Stimulated activated CD8-positive, alpha-beta memory T cell treated with anti-CD3 and anti-CD28 coated beads, Interleukin-12 subunit alpha, Interleukin-12 subunit beta, amount 100 ng/mL, for 24 hours (primary cell): ENCODE results near the gene ATP5PO.

Source experiments
- DNase-seq: peaks from one replicate; pipeline ENCODE4 v3.0.0-alpha.2; 2020; ENCODE audit errors: extremely low read depth

The ATP5PO gene, protein sequence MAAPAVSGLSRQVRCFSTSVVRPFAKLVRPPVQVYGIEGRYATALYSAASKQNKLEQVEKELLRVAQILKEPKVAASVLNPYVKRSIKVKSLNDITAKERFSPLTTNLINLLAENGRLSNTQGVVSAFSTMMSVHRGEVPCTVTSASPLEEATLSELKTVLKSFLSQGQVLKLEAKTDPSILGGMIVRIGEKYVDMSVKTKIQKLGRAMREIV

DNA sequence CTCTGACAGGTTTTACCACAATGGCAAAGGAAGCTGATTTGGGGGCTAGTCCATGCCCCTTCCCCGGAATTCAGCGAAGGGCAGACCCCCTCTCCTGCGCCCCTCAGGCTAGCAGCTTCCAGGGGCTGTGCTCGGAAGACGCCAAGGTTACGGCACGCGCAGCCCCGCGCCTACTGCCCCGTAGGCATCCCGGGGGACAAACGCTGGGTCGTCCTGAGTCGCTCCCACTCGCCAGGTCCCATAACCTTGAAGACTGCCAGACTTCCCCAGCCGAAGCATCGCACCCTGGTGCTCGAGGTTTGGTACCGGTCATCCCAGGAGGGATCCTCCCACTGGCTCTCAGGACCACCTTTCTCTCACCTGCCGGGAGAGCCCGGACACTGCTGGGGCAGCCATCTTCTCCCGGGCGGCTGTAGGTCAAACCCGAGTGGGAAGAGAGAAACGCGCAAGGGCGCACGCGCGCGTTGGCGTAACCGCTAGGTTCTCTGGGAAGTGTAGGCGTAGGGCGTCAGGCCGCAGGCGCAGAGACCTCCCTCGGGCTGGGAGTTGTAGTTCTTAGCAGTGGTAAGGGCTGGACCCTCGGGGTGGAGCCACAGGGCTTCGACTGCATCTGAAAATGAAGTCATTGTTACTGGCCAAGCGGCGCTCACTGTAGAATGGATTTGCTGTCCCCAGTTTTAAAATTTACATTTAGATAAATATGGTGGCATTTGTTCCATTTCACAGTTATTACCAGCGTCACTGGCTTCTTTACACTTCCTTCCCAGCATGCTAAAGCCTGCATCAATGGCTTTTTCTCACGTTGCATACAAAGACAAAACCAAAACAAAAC lies at the start of gene ATP5PO:
ATP5PO (minus strand) TSS at position 437 of the 832 bp plus-strand sequence; CDS start at position 396, 41 bp downstream.
- DNase-seq = peak; percentile 93

DNA sequence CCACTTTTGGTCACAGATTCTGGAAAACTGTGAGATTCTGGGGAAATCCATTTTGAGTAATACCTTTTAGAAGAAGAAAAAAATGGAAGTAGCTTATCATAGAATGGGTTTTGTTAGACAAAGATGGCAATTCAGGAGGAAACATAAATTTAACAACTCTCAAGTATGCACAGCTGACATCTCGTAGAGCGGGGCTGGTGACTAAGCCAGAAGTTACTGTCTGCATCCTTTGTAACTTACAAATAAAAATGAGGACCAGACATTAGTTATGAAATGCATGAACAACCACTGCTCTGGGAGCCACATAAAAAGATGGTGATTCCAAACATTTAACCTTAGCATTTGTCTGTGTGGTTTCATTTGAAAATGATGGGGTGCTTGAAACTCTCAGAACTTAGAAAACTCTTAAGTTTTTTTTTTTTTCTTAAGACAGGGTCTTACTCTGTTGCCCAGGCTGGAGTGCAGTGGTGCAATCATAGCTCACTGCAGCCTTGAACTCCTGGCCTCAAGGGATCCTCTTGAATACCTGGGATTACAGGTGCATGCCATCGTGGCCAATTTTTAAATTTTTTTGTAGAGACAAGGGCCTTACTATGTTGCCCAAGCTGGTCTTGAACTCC lies 49.2 kb upstream of the ATP5PO start:
- DNase-seq = no peak

DNA sequence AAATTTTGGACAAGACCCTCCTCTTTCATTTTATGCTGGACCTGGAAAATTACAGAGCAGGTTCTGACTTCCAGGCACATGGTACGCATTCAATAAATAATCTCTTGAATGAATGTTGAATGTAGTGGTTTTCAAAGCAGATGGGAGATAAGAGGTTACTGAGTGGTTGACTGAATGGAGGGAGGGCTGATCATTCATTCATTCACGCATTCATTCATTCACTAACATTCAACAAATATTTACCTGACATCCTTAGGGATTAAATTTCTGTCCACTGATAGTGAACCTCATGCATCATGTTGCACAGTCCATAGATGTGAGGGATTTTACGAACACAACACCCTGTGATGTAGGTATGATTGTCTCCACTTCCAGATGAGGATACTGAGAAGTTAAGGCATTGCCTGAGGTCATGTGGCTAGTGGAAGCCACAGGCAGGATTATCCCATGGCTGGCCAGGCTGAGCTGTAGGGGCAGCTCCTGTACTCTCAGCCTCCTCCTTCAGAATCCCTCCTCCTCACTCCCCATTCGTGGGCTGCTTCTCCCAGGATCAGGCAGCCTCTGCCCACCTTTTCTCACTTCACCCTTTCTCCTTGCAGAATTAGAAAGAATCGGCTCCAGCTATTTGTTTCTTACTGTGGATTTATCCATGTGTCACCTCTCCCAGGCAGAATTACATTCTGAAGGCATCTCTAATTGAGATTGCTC lies 48.4 kb upstream of the ATP5PO start:
- no peak for DNase-seq

- no peak for DNase-seq
Measured at GRCh38 chr21:33962290-33962689, 46.7 kb upstream of the ATP5PO start.

GRCh38 chr21:33961061-33961460 lies 45.5 kb upstream of the ATP5PO start:
- DNase-seq = no peak

DNA sequence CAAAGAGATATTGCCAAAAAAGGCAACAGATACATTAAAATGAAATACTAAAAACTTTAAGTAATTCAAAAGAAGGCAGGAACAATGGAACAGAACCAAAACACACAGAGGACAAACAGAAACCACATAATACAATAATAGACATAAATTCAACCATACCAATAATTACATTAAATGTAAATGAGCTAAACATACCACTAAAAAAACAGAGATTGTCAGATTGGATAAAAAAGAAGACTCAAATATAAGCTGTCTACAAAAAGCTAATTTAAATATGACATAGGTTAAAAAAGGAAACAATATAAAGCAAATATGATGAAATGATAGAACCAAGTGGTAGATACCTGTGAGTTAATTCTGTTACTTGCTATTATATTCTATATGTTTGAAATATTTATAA lies 44.1 kb upstream of the ATP5PO start:
- DNase-seq = no peak

DNA sequence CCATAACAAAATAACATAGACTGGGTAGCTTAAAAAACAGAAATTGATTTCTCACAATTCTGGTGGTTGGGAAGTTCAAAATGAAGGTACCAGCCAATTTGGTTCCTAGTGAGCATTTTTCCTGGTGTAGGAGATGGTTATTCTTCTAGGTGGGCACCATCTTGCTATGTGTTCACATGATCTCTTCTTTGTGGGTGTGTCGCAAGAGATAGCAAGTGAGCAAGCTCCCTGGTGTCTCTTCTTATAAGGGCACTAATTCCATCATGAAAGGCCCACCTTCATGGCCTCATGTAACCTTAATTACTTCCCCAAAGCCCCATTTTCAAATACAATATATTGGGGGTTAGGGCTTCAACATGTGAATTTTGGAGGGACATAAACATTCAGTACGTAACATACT lies 38.8 kb upstream of the ATP5PO start:
- DNase-seq = no peak

GRCh38 chr21:33951276-33952178 lies 35.9 kb upstream of the ATP5PO start:
- DNase-seq = no peak

GRCh38 chr21:33950431-33951079 lies 35.0 kb upstream of the ATP5PO start:
- no peak for DNase-seq

DNA sequence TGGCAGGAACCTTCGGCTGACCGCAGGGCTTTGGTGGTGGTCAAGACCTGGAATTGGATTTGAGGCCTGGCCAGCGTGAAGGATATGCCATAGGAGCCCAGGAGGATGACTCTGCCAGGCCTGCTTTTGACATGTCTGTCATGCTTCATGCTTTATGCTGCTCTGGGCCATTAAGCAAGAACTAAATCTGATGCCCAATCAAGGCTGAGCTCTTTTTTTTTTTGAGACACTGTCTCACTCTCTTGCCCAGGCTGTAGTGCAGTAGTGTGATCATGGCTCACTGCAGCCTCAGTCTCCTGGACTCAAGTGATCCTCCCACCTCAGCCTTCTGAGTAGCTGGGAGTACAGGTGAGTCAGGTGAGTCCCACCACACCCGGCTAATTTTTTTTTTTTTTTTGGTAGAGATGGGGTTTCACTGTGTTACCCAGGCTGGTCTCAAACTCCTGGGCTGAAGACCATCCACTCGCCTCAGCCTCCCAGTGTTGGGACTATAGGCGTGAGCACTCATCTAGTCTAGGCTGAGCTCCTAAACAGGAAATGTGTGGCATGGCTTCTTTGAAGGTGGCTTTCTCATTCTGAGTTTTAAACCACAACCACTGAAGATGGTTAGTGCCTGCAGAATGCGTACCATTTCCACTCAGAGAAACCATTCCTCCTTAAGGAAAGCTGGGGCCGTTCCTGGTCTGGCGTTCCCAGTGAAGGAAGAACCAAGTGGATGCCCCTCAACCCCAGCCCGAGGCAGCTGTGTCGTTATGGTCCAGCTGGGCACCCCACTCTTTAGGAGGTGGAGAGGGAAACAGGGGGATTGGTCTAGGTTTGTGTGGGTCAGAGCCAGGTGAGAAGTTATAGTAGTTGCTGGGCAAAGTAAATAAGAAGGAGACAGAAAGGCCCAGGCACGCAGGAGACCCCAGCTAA lies 34.2 kb upstream of the ATP5PO start:
- DNase-seq = peak; percentile 36

DNA sequence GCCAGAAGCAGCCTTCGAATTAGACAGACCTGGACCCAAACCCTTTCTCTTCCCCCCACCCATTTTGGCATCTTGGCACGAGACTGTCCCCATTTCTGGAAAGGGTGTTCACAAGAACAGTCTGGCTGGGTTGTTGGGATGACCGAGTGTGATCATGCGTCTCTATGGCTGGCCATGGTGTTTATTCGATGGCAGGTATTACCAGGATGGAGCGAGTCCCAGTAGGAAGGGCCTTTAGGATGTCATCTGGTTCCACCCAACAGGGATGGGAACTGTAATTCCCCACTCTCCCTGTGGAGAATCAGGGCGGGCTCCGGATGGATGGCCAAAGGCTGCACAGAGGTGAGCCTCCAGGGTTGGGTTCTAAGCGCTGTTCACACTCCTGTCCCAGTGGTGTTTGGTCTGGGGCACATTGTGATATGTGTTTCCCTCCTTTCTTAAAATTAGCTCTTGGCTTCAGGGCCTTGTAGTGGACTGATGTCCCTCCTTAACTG lies 33.4 kb upstream of the ATP5PO start:
- DNase-seq = no peak

DNA sequence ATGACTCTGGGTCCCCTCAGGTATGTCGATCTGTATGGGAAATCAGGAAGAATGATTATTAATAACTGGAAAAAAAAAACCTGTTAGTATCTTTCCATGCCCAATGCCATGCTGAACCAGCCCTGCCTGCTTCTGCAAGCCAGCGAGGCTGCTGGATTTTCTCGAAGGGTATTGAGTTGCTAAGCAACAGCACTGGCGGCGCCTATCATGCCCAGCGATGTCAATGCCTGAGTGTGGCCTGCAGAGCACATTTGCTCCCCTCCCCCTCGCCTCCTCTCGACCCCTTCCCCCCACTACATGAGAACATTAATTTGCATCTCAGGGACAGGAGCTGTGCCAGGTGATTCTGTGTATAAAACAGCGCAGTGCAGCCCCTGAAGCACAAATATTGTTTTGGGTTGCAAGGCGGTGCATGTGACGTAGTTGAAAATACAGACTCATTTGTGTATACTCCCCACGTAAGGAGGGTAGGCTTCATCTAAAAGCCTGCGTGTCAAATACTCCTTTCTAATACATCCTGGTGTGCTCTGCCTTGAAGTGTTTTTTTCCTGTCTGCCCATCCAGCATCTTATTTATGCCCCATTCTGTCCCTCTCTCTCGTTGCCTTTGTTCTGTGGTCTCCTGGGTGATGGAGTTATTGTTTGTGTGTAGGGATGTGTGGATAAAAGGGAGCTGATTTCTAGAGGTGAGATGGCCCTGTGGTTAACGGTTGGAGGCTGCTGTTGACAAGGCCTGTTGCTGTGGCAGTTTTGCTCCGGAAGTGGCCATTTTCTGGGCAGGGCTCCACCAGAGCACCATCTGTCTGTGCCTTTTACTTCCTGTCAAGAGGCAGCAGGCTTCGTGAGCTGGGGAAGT lies 32.7 kb upstream of the ATP5PO start:
- DNase-seq = peak; percentile 54

- peak; percentile 67 for DNase-seq
Measured at GRCh38 chr21:33947451-33948095, 32.0 kb upstream of the ATP5PO start.

- DNase-seq = no peak
Measured at GRCh38 chr21:33945652-33946270, 30.2 kb upstream of the ATP5PO start.

- DNase-seq = no peak
Measured at GRCh38 chr21:33944185-33944763, 28.7 kb upstream of the ATP5PO start.

- no peak for DNase-seq
Measured at GRCh38 chr21:33943293-33943692, 27.7 kb upstream of the ATP5PO start.

GRCh38 chr21:33942426-33942825 lies 26.8 kb upstream of the ATP5PO start:
- no peak for DNase-seq
